Neutrophil (primary cell): ENCODE data around the gene UHRF1.
"Not testable (repeated sequence)": the region's sequence is repeated elsewhere in the genome, so short reads cannot be mapped to it uniquely, and the experiment has no call there.

Experiments
- H3K27ac ChIP-seq: fragments of 200-600 bp; sonication (generic); 2 replicates; pipeline ENCODE4 v1.5.1; 2016; ENCODE audit warnings: mild to moderate bottlenecking, moderate library complexity
- H3K27me3 ChIP-seq: fragments of 200-600 bp; sonication (generic); 2 replicates; pipeline ENCODE4 v1.6.0; 2016; ENCODE audit warnings: mild to moderate bottlenecking
- H3K36me3 ChIP-seq: fragments of 200-600 bp; sonication (generic); 2 replicates; pipeline ENCODE4 v1.5.1; 2017
- H3K4me1 ChIP-seq, 2 experiments: fragments of 200-600 bp in 1 of 2; sonication (generic) in 1 of 2; 1 replicate in 1 of 2; 2 replicates in 1 of 2; pipeline versions ENCODE4 v1.5.1 to v1.6.1; 2013 to 2016; ENCODE audit warnings: low read depth in 1 of 2, low read length in 1 of 2, mild to moderate bottlenecking in 1 of 2, moderate library complexity in 1 of 2; ENCODE audit not compliant: control insufficient read depth in 1 of 2, insufficient read depth in 1 of 2
- H3K4me3 ChIP-seq, 2 experiments: fragments of 200-600 bp in 1 of 2; sonication (generic) in 1 of 2; 1 replicate in 1 of 2; 2 replicates in 1 of 2; pipeline ENCODE4 v1.5.1; 2013 to 2016; ENCODE audit warnings: low read depth in 1 of 2, low read length in 1 of 2, mild to moderate bottlenecking in 1 of 2, moderate library complexity in 1 of 2
- H3K9me3 ChIP-seq: fragments of 200-600 bp; sonication (generic); 2 replicates; pipeline ENCODE4 v1.5.1; 2016
- TF ChIP-seq, protein P1 (sequence below): fragments of 200-600 bp; sonication (generic); IDR thresholded peaks from 2 replicates; pipeline ENCODE4 v1.5.1; 2016; ENCODE audit warnings: antibody characterized with exemption

UHRF1 gene

DNA sequence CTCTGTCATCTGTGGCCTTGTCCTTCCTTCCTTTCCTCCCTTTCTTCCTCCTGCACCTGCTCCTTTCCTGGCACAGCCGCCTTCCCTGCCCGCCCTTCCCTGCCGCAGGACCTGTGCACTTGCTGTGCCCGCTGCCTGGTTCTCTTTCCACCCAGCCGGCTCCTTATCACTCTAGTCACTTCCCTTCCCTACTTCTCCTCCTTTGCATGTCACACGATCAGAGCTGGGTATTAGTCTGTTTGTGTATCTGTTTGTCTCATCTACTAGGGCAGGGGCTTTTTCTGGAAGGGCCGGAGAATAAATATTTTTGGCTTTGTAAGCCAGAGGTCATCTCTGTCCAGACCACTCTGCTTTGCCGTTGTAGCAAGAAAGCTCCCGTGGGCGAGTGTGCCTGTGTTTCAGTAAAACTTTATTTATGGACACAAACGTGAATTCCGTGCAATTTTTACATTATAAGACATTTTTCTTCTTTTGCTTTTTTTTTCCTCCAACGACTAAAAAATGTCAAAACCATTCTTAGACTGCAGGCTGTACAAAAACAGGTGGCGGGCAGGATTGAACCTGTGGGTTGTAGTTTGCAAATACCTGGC lies 65.7 kb downstream of the UHRF1 start:
- peaks cover 96 to 99% of the 10 kb centered on the region in 2 experiments for H3K4me1 ChIP-seq
- H3K4me3 ChIP-seq: peak overlapping the region; percentile 58 to 60
- H3K9me3 ChIP-seq: no peaks in the 10 kb centered on the region
- peak overlapping the region; percentile 97 for H3K27ac ChIP-seq
- peaks cover 11% of the 10 kb centered on the region for H3K36me3 ChIP-seq
- TF ChIP-seq, protein P1, sequence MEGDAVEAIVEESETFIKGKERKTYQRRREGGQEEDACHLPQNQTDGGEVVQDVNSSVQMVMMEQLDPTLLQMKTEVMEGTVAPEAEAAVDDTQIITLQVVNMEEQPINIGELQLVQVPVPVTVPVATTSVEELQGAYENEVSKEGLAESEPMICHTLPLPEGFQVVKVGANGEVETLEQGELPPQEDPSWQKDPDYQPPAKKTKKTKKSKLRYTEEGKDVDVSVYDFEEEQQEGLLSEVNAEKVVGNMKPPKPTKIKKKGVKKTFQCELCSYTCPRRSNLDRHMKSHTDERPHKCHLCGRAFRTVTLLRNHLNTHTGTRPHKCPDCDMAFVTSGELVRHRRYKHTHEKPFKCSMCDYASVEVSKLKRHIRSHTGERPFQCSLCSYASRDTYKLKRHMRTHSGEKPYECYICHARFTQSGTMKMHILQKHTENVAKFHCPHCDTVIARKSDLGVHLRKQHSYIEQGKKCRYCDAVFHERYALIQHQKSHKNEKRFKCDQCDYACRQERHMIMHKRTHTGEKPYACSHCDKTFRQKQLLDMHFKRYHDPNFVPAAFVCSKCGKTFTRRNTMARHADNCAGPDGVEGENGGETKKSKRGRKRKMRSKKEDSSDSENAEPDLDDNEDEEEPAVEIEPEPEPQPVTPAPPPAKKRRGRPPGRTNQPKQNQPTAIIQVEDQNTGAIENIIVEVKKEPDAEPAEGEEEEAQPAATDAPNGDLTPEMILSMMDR: no peak
- H3K27me3 ChIP-seq: no peaks in the 10 kb centered on the region

DNA sequence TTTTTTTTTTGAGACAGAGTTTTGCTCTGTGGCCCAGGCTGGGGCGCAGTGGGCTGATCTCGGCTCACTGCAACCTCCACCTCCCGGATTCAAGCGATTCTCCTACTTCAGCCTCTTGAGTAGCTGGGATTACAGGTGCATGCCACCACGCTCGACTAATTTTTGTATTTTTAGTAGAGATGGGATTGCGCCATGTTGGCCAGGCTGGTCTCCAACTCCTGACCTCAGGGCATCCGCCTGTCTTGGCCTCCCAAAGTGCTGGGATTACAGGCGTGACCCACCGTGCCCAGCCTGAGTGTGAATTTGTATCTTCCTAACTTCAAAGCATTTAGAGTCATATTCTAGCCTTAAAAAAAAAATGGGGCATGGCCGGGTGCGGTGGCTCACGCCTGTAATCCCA lies 66.3 kb downstream of the UHRF1 start:
- peaks cover 11% of the 10 kb centered on the region for H3K36me3 ChIP-seq
- not testable (repeated sequence) for H3K9me3 ChIP-seq, H3K27me3 ChIP-seq
- H3K4me3 ChIP-seq: peak overlapping the region; percentile 58 to 60
- H3K4me1 ChIP-seq: peaks cover 96 to 97% of the 10 kb centered on the region in 2 experiments
- H3K27ac ChIP-seq: peak overlapping the region; percentile 97

DNA sequence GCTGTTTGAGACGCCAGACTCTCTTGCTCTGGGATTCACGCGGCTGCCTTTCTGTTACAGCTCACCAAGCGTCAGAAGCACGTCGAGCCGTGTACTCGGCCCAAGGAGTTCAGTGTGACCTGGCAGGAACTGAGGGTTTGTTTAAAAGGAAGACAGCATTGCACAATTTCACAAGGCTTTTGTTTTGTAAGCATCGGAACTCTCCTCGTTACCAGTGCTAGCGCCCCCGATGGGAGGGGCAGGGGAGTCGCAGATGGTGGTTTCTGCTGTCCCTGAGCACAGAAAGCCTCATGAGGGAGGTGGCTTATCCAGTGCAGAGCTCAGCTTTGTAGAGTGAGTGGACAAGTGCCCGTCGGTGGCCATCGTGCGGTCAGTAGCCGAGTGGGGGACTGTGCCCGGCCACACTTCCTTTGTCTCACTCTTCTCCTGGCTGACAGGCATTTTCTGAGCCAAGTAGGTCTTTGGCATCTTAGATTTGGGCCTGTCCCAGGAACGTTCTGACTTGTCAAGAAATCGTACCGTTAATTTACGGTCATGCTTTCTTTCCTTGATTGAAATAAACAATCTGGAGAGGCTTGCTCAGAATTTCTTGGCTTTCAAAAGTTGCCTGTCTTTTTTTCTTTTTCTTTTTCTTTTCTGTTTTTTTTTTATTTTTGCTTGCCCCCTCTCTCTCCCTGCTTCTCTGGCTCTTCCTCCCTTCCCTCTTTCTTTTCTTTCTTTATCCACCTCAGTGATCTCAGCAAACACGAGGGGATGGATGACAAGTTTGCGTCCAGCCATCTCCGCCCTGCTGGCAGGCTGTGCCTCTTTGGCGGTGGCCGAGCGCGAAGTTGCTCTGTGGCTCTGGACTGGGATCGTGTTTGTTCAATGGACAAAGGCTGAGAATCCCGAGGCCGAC lies 67.3 kb downstream of the UHRF1 start:
- no peaks in the 10 kb centered on the region for H3K27me3 ChIP-seq
- H3K27ac ChIP-seq: peak overlapping the region; percentile 97
- H3K36me3 ChIP-seq: peaks cover 11% of the 10 kb centered on the region
- peaks cover 85 to 96% of the 10 kb centered on the region in 2 experiments for H3K4me1 ChIP-seq
- TF ChIP-seq, protein P1: peak; percentile 91
- H3K9me3 ChIP-seq: no peaks in the 10 kb centered on the region
- H3K4me3 ChIP-seq: peak overlapping the region; percentile 58 to 60

DNA sequence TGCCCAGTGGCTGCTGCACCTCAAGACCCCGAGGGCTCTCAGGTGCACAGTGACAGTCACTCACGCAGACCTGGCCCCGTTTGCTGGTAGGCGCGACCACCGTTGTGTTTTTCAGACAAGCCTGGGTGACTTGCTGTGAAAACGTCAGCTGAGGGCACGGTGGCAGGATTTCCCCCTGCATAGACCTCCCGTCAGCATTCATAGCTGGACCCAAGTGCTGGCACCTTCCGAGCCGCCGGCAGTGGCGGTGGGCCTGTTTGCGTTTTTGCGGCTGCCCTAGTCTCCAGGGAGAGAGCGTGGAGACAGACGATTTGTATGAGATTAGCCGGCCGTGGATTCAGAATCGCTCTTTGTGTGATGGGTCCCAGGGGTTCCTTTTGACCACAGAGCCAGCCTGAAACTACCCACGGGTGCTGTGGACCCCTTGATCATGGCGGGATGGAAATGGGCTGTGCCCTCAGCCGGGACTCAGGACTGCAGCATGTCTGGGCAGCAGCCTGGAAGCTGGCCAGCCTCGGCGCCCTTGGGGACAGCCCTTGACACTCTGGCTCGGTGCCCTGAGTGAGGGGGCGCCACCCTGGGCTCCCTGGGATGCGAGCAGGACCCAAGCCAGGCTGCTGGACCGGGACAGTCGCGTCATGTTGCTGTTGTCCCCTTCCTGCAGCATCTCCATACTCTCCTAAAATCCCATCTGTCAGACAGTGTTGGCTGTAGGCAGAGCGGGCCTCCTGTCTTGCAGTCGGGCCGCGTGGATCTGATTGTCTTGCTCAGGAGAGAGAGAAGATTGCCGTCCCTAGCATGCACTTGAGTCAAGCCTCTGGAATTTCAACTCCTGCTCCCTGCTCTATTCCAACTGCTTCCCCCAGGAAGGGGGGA lies 68.2 kb downstream of the UHRF1 start:
- Histone ChIP-seq H3K27me3 (no peaks in the 10 kb centered on the region), H3K36me3 (peaks cover 11% of the 10 kb centered on the region), H3K4me3 (peak overlapping the region; percentile 58 to 60), H3K9me3 (no peaks in the 10 kb centered on the region), H3K27ac (peak overlapping the region; percentile 97), H3K4me1 (peaks cover 76 to 87% of the 10 kb centered on the region in 2 experiments)
- TF ChIP-seq, protein P1: no peak

DNA sequence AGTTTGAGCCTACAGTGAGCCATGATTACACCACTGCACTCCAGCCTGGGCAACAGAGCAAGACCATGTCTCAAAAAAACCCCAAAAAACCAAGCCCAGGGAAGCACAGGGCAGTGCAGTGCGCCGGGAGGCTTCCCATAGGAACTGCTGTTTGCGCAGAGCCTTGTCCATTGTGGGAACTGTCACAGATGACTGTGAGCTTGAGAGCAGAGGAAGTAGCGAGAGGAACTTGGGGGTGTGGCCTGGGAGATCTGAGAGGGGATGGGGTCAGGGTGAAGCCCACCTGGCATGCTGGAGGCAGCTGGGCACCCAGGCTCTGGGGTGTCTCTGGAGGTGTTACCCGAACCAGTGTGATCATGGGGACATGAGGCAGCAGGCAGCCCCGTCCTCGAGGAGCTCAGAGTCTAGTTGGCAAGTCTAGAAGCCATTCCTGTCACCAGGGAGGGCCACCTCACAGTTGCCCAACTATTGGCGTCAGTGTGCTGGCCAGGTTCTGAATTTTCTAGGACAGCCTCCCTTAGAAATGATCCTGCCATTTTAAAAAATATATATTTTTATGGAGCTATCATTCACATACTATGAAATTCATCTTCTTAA lies 70.0 kb downstream of the UHRF1 start:
- peak overlapping the region; percentile 23 to 29 for H3K4me3 ChIP-seq
- peaks cover 22% of the 10 kb centered on the region for H3K36me3 ChIP-seq
- peaks cover 58 to 69% of the 10 kb centered on the region in 2 experiments for H3K4me1 ChIP-seq
- H3K27me3 ChIP-seq: no peaks in the 10 kb centered on the region
- H3K9me3 ChIP-seq: no peaks in the 10 kb centered on the region
- TF ChIP-seq, protein P1: no peak
- H3K27ac ChIP-seq: peak overlapping the region; percentile 97
